Caki2 (cell line): ENCODE results near the gene PTRH1. TPM values are rescaled to one million over a fixed set of nuclear protein-coding genes. Genes with fewer than 3 reads are reported as not detected.

Experiments used
- DNase-seq: peaks from one replicate; pipeline ENCODE4 v3.0.0-alpha.2; 2015; ENCODE audit warnings: low read depth
- in situ Hi-C: cut with HindIII; loops from 2 replicates; pipeline ENCODE4 v1.10.0; 2016; ENCODE audit warnings: low sequenced_read_pairs, low pct_unique_long_range_greater_than_20kb, mixed read lengths
- total RNA-seq: library from RNA; depleted of rRNA; stranded (reverse); fragments of >200 nt; shearing (Covaris generic); gene quantifications from 2 replicates; pipeline ENCODE4 v1.2.3, GENCODE V29; 2014; ENCODE audit warnings: low replicate concordance; rRNA removed

PTRH1 gene
- total RNA-seq, 1 experiment from 2014 or later = 15.6 TPM

GRCh38 chr9:127683723-127684122 is 31.7 kb downstream of the PTRH1 start:
- in situ Hi-C loops = no loop called here
- no peak for DNase-seq

- DNase-seq = no peak
- in situ Hi-C loops = no loop called here
Observed at GRCh38 chr9:127682351-127683136, 32.9 kb downstream of the PTRH1 start.

GRCh38 chr9:127680846-127681245 is 34.6 kb downstream of the PTRH1 start:
- in situ Hi-C loops = no loop called here
- DNase-seq = no peak

- in situ Hi-C loops = no loop called here
- DNase-seq = no peak
Observed at GRCh38 chr9:127680226-127680625, 35.2 kb downstream of the PTRH1 start.

- no peak for DNase-seq
- in situ Hi-C loops = no loop called here
Observed at GRCh38 chr9:127679506-127679905, 36.0 kb downstream of the PTRH1 start.

- in situ Hi-C loops = no loop called here
- DNase-seq = no peak
Observed at GRCh38 chr9:127676638-127677037, 38.8 kb downstream of the PTRH1 start.

GRCh38 chr9:127673234-127673633 is 42.2 kb downstream of the PTRH1 start:
- no peak for DNase-seq
- in situ Hi-C loops = no loop called here

GRCh38 chr9:127667906-127668305 is 47.6 kb downstream of the PTRH1 start:
- in situ Hi-C loops = no loop called here
- no peak for DNase-seq

GRCh38 chr9:127667127-127667844 is 48.2 kb downstream of the PTRH1 start:
- no peak for DNase-seq
- in situ Hi-C loops = no loop called here

GRCh38 chr9:127664678-127665507 is 50.6 kb downstream of the PTRH1 start:
- DNase-seq = no peak
- in situ Hi-C loops = no loop called here

- no peak for DNase-seq
- in situ Hi-C loops = no loop called here
Observed at GRCh38 chr9:127664324-127664677, 51.2 kb downstream of the PTRH1 start.

Other genes with a start within 250 kb of the PTRH1 start
- 1.2 and 1.9 TPM in 2 replicates for gene STXBP1, start 103.4 kb downstream of the PTRH1 start, total RNA-seq
- not detected in 2 replicates for gene CFAP157, start 8.7 kb downstream of the PTRH1 start, total RNA-seq
- gene TTC16, start 416 bp upstream of the PTRH1 start, total RNA-seq = 0.67 TPM in 1 of 2 replicates, not detected in the other
- gene TOR2A, start 19.6 kb upstream of the PTRH1 start, total RNA-seq = 2.3 and 2.6 TPM in 2 replicates
- not detected in 2 replicates for gene SH2D3C, start 63.0 kb upstream of the PTRH1 start, total RNA-seq
- 38.3 and 51.9 TPM in 2 replicates for gene CDK9, start 70.4 kb upstream of the PTRH1 start, total RNA-seq
- 76.5 and 99.2 TPM in 2 replicates for gene FPGS, start 87.2 kb upstream of the PTRH1 start, total RNA-seq
- 2.1 and 5.2 TPM in 2 replicates for gene ENG, start 139.0 kb upstream of the PTRH1 start, total RNA-seq
- gene AK1, start 162.0 kb upstream of the PTRH1 start, total RNA-seq = 32.4 and 51.2 TPM in 2 replicates
- 22.8 and 27.4 TPM in 2 replicates for gene ST6GALNAC6, start 183.9 kb upstream of the PTRH1 start, total RNA-seq
- gene ST6GALNAC4, start 201.4 kb upstream of the PTRH1 start, total RNA-seq = 18.1 and 22.2 TPM in 2 replicates
- gene PIP5KL1, start 215.1 kb upstream of the PTRH1 start, total RNA-seq = 6.2 and 9.2 TPM in 2 replicates
- gene DPM2, start 222.2 kb upstream of the PTRH1 start, total RNA-seq = 46.9 and 54.5 TPM in 2 replicates